ENCODE data around the gene ELMOD1.
A peak's percentile ranks its signal among the peaks of the same experiment; 100 is the strongest.

The ELMOD1 gene

GRCh38 chr11:107679255-107680024 lies 88.5 kb downstream of the ELMOD1 start:
- no peak for DNase-seq
- intact Hi-C loops (cut with DNase I): no loop called here

- intact Hi-C loops (cut with DNase I): no loop called here
- DNase-seq: no peak
Observed at GRCh38 chr11:107682171-107682570, 91.2 kb downstream of the ELMOD1 start.

- DNase-seq: no peak
- intact Hi-C loops (cut with DNase I): no loop called here
Observed at GRCh38 chr11:107682572-107682971, 91.6 kb downstream of the ELMOD1 start.

- DNase-seq: no peak
- intact Hi-C loops (cut with DNase I): no loop called here
Observed at GRCh38 chr11:107683061-107683460, 92.1 kb downstream of the ELMOD1 start.

GRCh38 chr11:107683807-107684206 lies 92.9 kb downstream of the ELMOD1 start:
- DNase-seq: no peak
- intact Hi-C loops (cut with DNase I): no loop called here

- intact Hi-C loops (cut with DNase I): loop anchor here (5.0 kb wide), 1 partner anchor 126 kb away; no protein-coding TSS in a partner anchor
- DNase-seq: no peak
Observed at GRCh38 chr11:107688322-107688918, 97.5 kb downstream of the ELMOD1 start.

- intact Hi-C loops (cut with DNase I): loop anchor here (1.0 to 5.0 kb wide), 3 partner anchors 113 to 140 kb away; no protein-coding TSS in a partner anchor
- DNase-seq: peak; percentile 27 to 94 (median 70)
Observed at GRCh38 chr11:107689317-107690202, 98.6 kb downstream of the ELMOD1 start.

- DNase-seq: no peak
- intact Hi-C loops (cut with DNase I): no loop called here
Observed at GRCh38 chr11:107691000-107691750, 100.2 kb downstream of the ELMOD1 start.

- no peak for DNase-seq
- intact Hi-C loops (cut with DNase I): no loop called here
Observed at GRCh38 chr11:107695446-107695845, 104.5 kb downstream of the ELMOD1 start.

GRCh38 chr11:107696140-107696539 lies 105.2 kb downstream of the ELMOD1 start:
- no peak for DNase-seq
- intact Hi-C loops (cut with DNase I): no loop called here

- DNase-seq: no peak
- intact Hi-C loops (cut with DNase I): no loop called here
Observed at GRCh38 chr11:107697291-107697690, 106.3 kb downstream of the ELMOD1 start.

- no peak for DNase-seq
- intact Hi-C loops (cut with DNase I): no loop called here
Observed at GRCh38 chr11:107699371-107700285, 108.7 kb downstream of the ELMOD1 start.

GRCh38 chr11:107702109-107702660 lies 111.2 kb downstream of the ELMOD1 start:
- intact Hi-C loops (cut with DNase I): no loop called here

GRCh38 chr11:107702723-107703122 lies 111.8 kb downstream of the ELMOD1 start:
- intact Hi-C loops (cut with DNase I): no loop called here

More at GRCh38 chr11:107702109-107702660, 111.2 kb downstream of the ELMOD1 start:
- no peak for DNase-seq

GRCh38 chr11:107704451-107704850 lies 113.5 kb downstream of the ELMOD1 start:
- DNase-seq: no peak
- intact Hi-C loops (cut with DNase I): no loop called here

More at GRCh38 chr11:107702723-107703122, 111.8 kb downstream of the ELMOD1 start:
- DNase-seq: no peak

GRCh38 chr11:107705027-107705426 lies 114.1 kb downstream of the ELMOD1 start:
- DNase-seq: no peak
- intact Hi-C loops (cut with DNase I): no loop called here

- DNase-seq: no peak
- intact Hi-C loops (cut with DNase I): no loop called here
Observed at GRCh38 chr11:107706531-107706930, 115.6 kb downstream of the ELMOD1 start.

GRCh38 chr11:107707215-107707671 lies 116.3 kb downstream of the ELMOD1 start:
- intact Hi-C loops (cut with DNase I): no loop called here
- no peak for DNase-seq

GRCh38 chr11:107707807-107708206 lies 116.9 kb downstream of the ELMOD1 start:
- no peak for DNase-seq
- intact Hi-C loops (cut with DNase I): no loop called here
